T47D (cell line): Measurements from ENCODE around the gene SMCO3.

Experiments used
- DNase-seq, 2 experiments: peaks; one replicate each; pipeline versions ENCODE4 v3.0.0 to v3.0.0-alpha.2; 2011 to 2012; ENCODE audit warnings: low read depth in 1 of 2, low spot score in 1 of 2
- JUND ChIP-seq: IDR thresholded peaks from 2 replicates; pipeline ENCODE4 v1.6.1; 2012; ENCODE audit warnings: low read depth
- in situ Hi-C: cut with HindIII; loops from 2 replicates; pipeline ENCODE4 v1.10.0; 2016; ENCODE audit warnings: low sequenced_read_pairs, low pct_unique_long_range_greater_than_20kb

The SMCO3 gene

DNA sequence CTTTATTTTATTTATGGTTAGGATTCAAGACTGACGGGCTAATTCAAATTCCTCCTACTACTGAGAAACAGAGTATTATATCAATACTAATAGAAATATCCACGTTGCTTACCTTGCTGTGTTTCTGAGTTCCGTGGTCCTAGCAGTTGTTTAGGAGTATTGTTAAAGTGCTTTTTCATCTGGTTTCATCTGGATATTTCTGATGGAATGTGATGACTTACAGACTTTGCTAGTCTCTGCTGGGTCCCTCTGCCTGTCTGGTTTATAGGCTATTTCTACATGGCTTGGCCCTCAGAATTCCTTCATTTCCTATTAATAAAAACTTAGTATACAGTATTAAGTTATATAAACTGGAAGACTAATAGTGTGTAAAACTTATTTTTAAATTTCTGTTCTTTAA is at the start of gene SMCO3:
TSS of gene SMCO3 (minus strand) at position 169 of the 400 bp plus-strand sequence. CDS start 7,502 bp downstream, outside the sequence.
- no peak for TF ChIP-seq JUND
- DNase-seq = no peak
- in situ Hi-C loops = no loop called here

DNA sequence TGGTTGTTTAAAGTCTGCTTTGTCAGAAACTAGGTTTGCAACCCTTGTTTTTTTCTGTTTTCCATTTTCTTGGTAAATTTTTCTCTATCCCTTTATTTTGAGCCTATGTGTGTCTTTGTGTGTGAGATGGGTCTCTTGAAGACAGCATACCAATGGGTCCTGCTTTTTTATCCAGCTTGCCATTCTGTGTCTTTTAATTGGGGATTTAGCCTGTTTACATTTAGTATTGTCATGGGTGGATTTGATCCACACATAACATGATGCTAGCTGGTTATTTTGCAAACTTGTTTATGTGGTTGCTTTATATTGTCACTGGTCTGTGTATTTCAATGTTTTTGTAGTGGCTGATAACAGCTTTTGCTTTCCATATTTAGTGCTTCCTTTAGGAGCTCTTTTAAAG is 46.5 kb upstream of the SMCO3 start:
- DNase-seq = no peak
- in situ Hi-C loops = no loop called here
- no peak for TF ChIP-seq JUND

DNA sequence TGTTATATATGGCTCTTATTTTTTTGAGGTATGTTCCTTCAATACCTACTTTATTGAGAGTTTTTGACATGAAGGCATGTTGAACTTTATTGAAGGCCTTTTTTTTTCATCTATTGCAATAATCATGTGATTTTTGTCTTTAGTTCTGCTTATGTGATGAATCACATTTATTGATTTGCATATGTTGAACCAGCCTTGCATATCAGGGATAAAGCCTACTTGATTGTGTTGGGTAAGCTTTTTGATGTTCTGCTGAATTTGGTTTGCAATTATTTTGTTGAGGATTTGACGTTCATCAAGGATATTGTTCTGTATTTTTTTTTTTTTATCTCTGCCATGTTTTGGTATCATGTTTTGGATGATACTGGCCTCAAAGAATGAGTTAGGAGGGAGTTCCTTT is 44.5 kb upstream of the SMCO3 start:
- no peak for TF ChIP-seq JUND
- in situ Hi-C loops = no loop called here
- no peak for DNase-seq

DNA sequence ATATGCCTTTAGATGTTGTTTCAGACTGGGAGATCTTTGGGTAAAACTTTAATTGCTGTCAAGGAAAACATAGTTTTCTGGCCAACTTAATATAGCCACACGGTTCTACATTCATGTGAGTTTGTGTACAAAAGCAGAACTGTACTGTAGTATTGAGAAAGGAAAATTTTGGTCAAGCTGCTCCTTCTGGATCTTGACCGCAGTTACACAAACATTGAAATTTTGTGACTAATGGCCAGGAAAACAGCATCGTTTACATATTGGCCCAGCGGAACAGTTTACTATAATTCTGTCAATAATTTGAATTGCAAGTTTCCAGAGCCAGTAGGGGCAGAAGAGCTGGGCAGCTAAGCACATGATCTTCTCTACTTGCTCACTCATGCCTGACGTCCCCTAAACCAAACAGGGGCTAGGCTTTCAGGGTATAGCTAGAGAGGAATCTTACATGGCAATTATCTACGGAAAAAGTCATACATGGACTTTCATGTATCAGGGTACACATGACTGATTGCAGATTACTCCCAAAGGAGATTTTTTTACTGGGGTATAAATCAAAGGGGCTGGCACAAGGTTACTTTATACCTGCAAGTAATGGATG is 40.7 kb upstream of the SMCO3 start:
- peak in 1 of 2 experiments; percentile 37 for DNase-seq
- no peak for TF ChIP-seq JUND
- in situ Hi-C loops = no loop called here

DNA sequence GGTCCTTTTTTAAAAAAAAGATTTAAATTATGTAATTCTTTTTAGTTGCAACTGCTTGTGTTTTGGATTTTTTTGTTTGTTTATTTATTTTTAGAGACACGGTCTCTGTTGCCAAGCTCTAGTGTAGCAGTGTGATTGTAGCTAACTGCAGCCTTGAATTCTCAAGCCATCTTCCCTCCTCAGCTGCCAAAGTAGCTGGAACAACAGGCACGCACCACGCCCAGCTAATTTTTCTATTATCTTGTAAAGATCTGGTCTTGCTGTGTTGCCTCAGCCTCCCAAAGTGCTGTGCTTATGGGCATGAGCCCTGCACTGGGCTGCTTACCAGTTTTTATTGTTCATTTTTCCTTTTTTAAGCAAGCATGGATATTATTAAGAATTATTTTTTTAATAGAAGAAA is 40.0 kb upstream of the SMCO3 start:
- in situ Hi-C loops = no loop called here
- DNase-seq = peak in 1 of 2 experiments; percentile 48
- no peak for TF ChIP-seq JUND

DNA sequence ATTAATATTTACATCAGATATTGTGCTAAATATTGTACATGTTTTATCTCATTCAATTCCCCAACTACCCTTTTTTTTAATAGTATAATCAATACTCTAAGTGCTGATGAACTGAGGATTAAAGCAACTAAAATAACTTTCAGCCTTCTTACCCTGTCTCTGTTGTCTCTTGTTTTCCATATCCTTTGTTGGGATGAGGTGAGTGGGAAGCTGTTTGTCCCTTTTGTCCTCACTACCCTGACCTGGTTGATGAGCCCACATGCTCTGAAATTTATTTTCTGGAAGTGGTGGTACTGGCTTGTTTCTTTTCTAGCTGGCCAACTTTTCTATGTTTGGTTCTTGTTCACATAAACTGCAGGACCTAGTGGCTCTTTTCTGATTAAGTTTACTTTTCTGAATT is 38.9 kb upstream of the SMCO3 start:
- no peak for DNase-seq
- in situ Hi-C loops = no loop called here
- TF ChIP-seq JUND = no peak

DNA sequence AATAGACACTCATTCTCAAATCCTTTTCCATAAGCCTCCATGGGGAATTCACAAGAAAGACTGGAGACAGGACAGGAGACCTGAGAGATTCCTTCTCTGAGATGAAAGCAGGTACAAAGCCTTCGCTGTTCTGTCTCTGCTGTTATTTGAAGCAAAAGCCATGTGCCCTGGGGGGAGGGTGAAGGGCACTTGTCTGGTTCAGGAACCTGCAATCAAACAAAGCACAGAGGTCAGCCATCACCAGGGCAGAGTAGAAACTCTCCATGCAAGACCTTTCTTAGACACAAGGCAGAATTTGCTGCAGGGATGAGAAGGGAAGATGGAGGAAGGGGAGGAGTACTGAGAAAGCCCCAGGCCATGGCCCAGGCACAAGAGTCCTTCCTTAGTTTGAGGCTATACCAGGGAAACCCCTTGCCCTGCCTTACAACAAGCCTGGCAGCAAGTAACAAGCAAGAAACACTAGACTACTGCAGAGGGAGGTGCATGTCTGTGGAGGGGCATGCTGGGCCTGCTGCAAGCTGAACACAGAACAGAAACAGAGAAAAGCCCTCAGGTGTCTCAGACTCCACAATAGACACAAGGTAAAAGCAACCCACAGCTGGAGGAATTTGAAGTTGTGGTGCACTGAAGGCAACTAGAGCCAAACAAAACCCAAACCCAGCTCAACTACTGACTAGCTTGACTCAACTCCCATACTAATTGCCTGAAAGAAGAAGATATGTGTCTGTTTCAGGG is 37.1 kb upstream of the SMCO3 start:
- DNase-seq = no peak
- in situ Hi-C loops = no loop called here
- TF ChIP-seq JUND = no peak

DNA sequence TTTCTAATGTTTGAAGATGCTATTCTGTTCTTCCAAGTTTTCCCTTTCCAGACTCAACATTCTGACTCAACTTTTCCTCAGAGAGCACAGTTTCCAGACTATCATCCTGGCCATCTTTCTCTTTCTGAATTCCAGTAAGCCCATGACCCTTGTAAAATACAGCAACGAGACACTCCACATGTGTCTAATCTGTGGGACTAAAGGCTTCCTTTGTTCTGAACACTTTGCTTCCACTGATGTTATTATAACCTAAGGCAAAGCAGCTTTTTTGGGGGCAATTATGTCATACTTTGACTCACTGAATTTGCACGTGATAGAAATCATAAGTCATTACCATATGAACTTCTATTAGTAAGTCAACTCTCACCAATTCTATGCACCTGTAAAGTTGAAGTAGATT is 35.7 kb upstream of the SMCO3 start:
- TF ChIP-seq JUND = no peak
- no peak for DNase-seq
- in situ Hi-C loops = no loop called here

DNA sequence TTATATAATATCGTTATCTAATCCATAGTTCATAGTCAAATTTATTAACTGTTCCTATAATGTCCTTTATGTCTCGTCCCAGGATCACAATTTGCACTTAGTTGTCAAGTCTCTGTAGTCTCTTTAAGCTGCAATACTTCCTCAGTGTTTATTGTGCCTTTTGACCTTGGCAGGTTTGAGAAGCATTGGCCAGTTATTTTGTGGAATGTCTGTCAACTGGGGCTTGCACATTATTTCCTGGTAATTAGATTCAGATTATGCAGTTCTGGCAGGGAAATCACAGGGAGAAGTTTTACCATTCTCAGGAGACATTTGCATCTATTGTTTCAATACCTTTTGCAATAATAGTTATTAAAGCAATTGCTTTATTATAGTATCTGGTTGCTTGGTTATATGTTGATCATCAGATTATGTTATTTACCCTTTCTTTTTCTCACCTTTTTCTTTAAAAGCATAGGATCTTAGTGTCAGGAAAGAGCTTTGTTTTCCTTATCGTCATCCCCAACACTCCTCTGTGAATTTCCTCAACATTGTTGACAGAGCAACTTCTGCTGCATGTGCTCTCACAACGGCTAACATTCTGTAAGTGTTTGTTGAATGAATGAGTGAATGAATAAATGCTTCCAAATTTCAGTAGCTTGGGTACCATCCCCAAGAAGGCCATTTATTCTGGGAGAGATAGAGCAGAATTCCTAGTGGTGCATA is 33.0 kb upstream of the SMCO3 start:
- no peak for TF ChIP-seq JUND
- in situ Hi-C loops = no loop called here
- peak in 1 of 2 experiments; percentile 41 for DNase-seq

DNA sequence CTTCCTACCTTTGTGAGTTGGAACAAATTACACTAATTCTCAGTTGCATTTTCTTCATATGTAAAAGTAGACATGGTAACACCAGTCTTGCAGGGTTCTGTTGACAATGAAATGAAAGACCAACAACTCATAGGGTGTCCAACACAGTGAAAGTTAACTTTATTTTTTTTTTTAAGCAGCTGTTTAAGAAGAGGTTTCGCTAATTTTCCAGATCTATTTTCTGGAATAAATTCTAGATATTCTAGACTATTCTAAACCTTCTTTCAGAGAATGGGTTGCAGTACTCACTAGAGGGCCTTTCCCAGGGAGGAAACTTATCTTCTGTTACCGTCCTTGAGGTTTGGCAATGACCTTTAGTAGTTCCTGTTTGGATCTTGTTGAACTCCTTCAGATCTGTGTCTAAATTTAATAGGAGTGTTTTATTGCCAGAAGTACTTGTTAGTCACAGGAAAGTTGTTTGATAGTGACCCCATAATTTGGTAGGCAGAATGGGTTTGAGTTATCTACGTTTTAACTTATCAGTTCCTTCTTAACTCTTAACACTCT is 32.1 kb upstream of the SMCO3 start:
- in situ Hi-C loops = no loop called here
- no peak for TF ChIP-seq JUND
- DNase-seq = no peak

DNA sequence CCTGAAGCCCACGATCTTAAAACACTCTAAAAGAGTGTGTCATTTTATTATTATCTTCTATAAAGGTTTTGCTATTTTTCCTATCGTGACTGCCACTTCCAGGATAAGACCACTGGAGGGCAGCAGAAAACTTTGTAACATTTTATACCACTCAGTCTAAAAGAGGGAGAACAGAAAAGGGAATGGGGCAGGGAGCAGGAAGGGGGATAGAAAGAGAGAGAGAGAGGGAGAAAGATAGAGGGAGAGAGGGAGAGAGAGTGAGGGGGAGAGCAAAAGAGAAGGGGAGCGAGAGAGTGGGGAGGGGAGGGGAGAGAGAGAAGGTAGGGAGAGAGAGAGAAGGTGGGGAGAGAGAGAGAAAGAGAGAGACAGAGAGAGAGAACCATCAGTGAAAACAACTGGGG is 31.4 kb upstream of the SMCO3 start:
- peak; percentile 4 to 66 for DNase-seq
- in situ Hi-C loops = no loop called here
- TF ChIP-seq JUND = no peak

DNA sequence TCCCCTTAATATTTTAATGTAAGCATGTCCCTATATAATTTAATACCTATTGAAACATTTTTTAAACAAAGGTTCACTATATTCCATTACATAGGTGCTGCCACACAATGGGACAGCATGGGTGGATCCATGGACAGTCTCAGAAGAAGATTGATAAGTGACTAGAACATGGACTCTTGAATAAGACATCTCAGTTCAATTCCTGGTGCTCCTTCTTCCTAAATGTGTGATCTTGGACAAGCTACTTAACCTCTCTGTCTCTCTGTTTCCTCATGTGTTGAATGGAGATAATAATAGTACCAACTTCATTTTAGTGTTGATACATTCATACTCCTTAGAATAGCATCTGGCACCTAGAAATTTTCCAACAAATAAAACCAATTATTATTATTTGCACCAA is 30.4 kb upstream of the SMCO3 start:
- in situ Hi-C loops = no loop called here
- no peak for TF ChIP-seq JUND
- DNase-seq = no peak

DNA sequence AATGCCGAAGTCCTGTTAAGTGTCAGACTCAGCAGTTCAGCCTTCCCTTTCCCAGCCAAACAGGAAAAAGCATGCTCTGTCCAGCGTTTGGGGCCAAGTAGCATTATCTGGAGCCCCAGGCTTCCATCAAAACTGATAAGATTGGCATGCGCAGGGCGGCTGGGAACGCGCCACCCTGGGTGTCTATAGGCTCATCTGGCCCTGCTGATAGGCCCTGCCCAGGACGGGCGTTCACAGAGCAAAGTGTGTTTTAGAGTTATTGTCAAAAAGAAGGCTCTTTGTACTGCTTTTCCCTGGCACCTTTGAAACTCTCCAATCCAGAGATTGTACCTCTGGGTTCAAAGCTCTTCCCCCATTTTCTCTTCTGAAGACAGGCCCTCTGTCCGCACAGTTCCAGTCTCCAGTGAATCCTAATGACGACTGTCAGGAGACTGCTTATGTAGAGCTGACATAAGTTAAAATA is 29.5 kb upstream of the SMCO3 start, which contains the start of gene ART4:
TSS of gene ART4 (minus strand) at position 102 of the 463 bp plus-strand sequence. CDS start 413 bp downstream, outside the sequence.
- no peak for TF ChIP-seq JUND
- DNase-seq = no peak
- in situ Hi-C loops = no loop called here
